ENCODE measurements around the gene MYL10. TPM values are rescaled to one million over a fixed set of nuclear protein-coding genes. Genes with fewer than 3 reads are reported as not detected.

MYL10 gene
- total RNA-seq, 3 donors from 2014 or later: not detected

GRCh38 chr7:101576998-101577397, 52.1 kb downstream of the MYL10 start:
- H3K4me3 ChIP-seq: no peak overlapping the region
- intact Hi-C loops (cut with DNase I, micrococcal nuclease): no loop called here
- no peak for TF ChIP-seq CTCF (IDR thresholded peaks at IDR 0.05)
- no peaks in the 10 kb centered on the region for H3K36me3 ChIP-seq (ENCODE audit: low read depth)
- ATAC-seq: no peak
- no peak for DNase-seq
- H3K9me3 ChIP-seq: peaks cover 5% of the 10 kb centered on the region
- H3K4me1 ChIP-seq (ENCODE audit: low read depth): no peaks in the 10 kb centered on the region

GRCh38 chr7:101575721-101576120, 53.4 kb downstream of the MYL10 start:
- Histone ChIP-seq H3K4me1 (ENCODE audit: low read depth) (no peaks in the 10 kb centered on the region), H3K36me3 (ENCODE audit: low read depth) (no peaks in the 10 kb centered on the region), H3K9me3 (peaks cover 5% of the 10 kb centered on the region), H3K4me3 (no peak overlapping the region)
- peak; percentile 10 for ATAC-seq
- no peak for TF ChIP-seq CTCF (IDR thresholded peaks at IDR 0.05)
- intact Hi-C loops (cut with DNase I, micrococcal nuclease): no loop called here
- DNase-seq: no peak

- TF ChIP-seq CTCF (IDR thresholded peaks at IDR 0.05): no peak
- intact Hi-C loops (cut with DNase I, micrococcal nuclease): no loop called here
- no peak overlapping the region for H3K4me3 ChIP-seq
- H3K36me3 ChIP-seq (ENCODE audit: low read depth): no peaks in the 10 kb centered on the region
- DNase-seq (no peak), ATAC-seq (peak; percentile 41)
- peaks cover 5% of the 10 kb centered on the region for H3K9me3 ChIP-seq
- H3K4me1 ChIP-seq (ENCODE audit: low read depth): no peaks in the 10 kb centered on the region
Observed at GRCh38 chr7:101575168-101575567, 53.9 kb downstream of the MYL10 start.

GRCh38 chr7:101572156-101572555, 56.9 kb downstream of the MYL10 start:
- ATAC-seq: no peak
- no peak for DNase-seq
- Histone ChIP-seq H3K4me1 (ENCODE audit: low read depth) (no peaks in the 10 kb centered on the region), H3K4me3 (no peak overlapping the region), H3K36me3 (ENCODE audit: low read depth) (no peaks in the 10 kb centered on the region), H3K9me3 (peaks cover 5% of the 10 kb centered on the region)
- intact Hi-C loops (cut with DNase I, micrococcal nuclease): no loop called here
- no peak for TF ChIP-seq CTCF (IDR thresholded peaks at IDR 0.05)

- no peak overlapping the region for H3K4me3 ChIP-seq
Observed at GRCh38 chr7:101567230-101567629, 61.9 kb downstream of the MYL10 start.

More at GRCh38 chr7:101567230-101567629, 61.9 kb downstream of the MYL10 start:
- Histone ChIP-seq H3K36me3 (ENCODE audit: low read depth) (no peaks in the 10 kb centered on the region), H3K9me3 (peaks cover under 1% of the 10 kb centered on the region), H3K4me1 (ENCODE audit: low read depth) (no peaks in the 10 kb centered on the region)
- no peak for ATAC-seq
- no peak for TF ChIP-seq CTCF (IDR thresholded peaks at IDR 0.05)
- no peak for DNase-seq
- intact Hi-C loops (cut with DNase I, micrococcal nuclease): no loop called here

Data from mucosa of descending colon (tissue), 3 donors.